Measurements from ENCODE around the gene QRSL1. TPM values are rescaled to one million over a fixed set of nuclear protein-coding genes. Genes with fewer than 3 reads are reported as not detected.

Gene QRSL1
- total RNA-seq, 1 experiment from 2014 or later = 19.5 TPM

DNA sequence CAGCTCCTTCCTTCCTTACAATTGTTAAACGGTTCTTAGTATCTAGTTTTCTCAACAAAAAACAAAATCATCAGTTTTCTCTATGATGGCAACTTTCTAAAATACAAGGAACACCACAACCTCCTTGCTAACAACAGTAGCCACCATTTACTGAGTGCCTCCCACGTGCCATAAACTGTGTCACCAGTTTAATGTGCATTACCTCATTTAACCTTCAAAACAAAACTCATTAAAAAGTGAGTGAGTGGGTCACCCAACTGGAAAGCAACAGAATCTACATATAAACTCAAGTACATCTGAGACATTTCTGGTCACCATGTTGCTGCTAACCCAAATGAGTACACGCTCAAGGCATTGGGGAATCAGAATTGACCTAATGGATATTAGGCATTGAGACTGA, 11.1 kb upstream of the QRSL1 start:
- Histone ChIP-seq H3T11ph (ENCODE audit: low read length) (no peak overlapping the region), H3K23me2 (ENCODE audit: insufficient read length, low read depth, low read length, poor library complexity, severe bottlenecking) (no peaks in the 10 kb centered on the region), H3K27ac (ENCODE audit: insufficient read length, low read depth, low read length) (no peak overlapping the region), H2BK20ac (ENCODE audit: low read depth, low read length, poor library complexity, severe bottlenecking) (no peak overlapping the region), H3K27me3 (ENCODE audit: insufficient read depth, low read length) (no peaks in the 10 kb centered on the region), H2BK15ac (ENCODE audit: low read depth, low read length) (no peak overlapping the region), H3K79me2 (ENCODE audit: insufficient read depth, low read length) (no peaks in the 10 kb centered on the region), H3K23ac (ENCODE audit: insufficient read length, low read depth, low read length) (no peak overlapping the region), H3K4me1 (ENCODE audit: insufficient read depth, low read length) (peaks cover 14% of the 10 kb centered on the region; the same call in 1 of the 2 replicates), H2BK120ac (ENCODE audit: low read depth, low read length, poor library complexity, severe bottlenecking) (no peak overlapping the region), H3K56ac (ENCODE audit: insufficient read length, low read depth, low read length) (no peak overlapping the region), H3K4ac (ENCODE audit: low read depth, low read length) (no peak overlapping the region), H3K4me2 (ENCODE audit: insufficient read depth, insufficient read length, low read length) (no peak overlapping the region), H4K5ac (ENCODE audit: insufficient read length, low read depth, low read length) (no peak overlapping the region), H2AK5ac (ENCODE audit: insufficient read length, low read length) (no peak overlapping the region), H2BK5ac (ENCODE audit: insufficient read length, low read length) (no peak overlapping the region), H3K18ac (ENCODE audit: insufficient read length, low read depth, low read length) (no peak overlapping the region), H3K9me3 (ENCODE audit: control insufficient read depth, low read depth, low read length) (peaks cover 7% of the 10 kb centered on the region), H4K91ac (ENCODE audit: insufficient read length, low read depth, low read length) (no peak overlapping the region), H3K79me1 (ENCODE audit: insufficient read depth, low read depth, low read length, poor library complexity, severe bottlenecking) (no peaks in the 10 kb centered on the region), H3K14ac (ENCODE audit: insufficient read depth, low read length) (no peak overlapping the region), H2BK12ac (ENCODE audit: insufficient read length, low read depth, low read length) (no peak overlapping the region), H3K9ac (ENCODE audit: extremely low read depth, insufficient read length, low read length) (no peak overlapping the region), H4K8ac (replicated peaks; ENCODE audit: insufficient read length, low read depth, low read length) (no peak overlapping the region), H2AFZ (ENCODE audit: low read length) (no peak overlapping the region), H4K20me1 (ENCODE audit: control insufficient read depth, insufficient read depth, insufficient read length) (no peaks in the 10 kb centered on the region)
- Mint-ChIP-seq H3K27ac (no peak overlapping the region), H3K4me1 (peaks cover 46 to 50% of the 10 kb centered on the region in 2 experiments), H3K27me3 (ENCODE audit: low read depth) (no peaks in the 10 kb centered on the region; the same call in 1 of the 2 replicates), H3K9me3 (peaks cover 14% of the 10 kb centered on the region in 2 experiments), H3K36me3 (ENCODE audit: insufficient read depth in 1 of 3, low read depth in 3 of 3) (peaks cover 17 to 38% (median 31%) of the 10 kb centered on the region in 3 experiments), H3K4me3 (no peak overlapping the region)
- TF ChIP-seq, protein P1, sequence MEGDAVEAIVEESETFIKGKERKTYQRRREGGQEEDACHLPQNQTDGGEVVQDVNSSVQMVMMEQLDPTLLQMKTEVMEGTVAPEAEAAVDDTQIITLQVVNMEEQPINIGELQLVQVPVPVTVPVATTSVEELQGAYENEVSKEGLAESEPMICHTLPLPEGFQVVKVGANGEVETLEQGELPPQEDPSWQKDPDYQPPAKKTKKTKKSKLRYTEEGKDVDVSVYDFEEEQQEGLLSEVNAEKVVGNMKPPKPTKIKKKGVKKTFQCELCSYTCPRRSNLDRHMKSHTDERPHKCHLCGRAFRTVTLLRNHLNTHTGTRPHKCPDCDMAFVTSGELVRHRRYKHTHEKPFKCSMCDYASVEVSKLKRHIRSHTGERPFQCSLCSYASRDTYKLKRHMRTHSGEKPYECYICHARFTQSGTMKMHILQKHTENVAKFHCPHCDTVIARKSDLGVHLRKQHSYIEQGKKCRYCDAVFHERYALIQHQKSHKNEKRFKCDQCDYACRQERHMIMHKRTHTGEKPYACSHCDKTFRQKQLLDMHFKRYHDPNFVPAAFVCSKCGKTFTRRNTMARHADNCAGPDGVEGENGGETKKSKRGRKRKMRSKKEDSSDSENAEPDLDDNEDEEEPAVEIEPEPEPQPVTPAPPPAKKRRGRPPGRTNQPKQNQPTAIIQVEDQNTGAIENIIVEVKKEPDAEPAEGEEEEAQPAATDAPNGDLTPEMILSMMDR (conservative IDR thresholded peaks at IDR 0.05) = no peak
- DNase-seq = no peak
- WGBS (ENCODE audit: extremely low coverage, insufficient read length, low lambda C conversion rate) = no CpG with 5 or more reads among the region's 3 CpGs

All from H9 (cell line).